Erythroblast (primary cell): ENCODE measurements around the gene NSUN7.

ENCODE experiments used
- GATA1 ChIP-seq: IDR thresholded peaks from 2 replicates; pipeline ENCODE4 v1.6.1; 2011; ENCODE audit warnings: low read depth, mild to moderate bottlenecking, control low read depth, low read length, moderate library complexity
- POLR2A ChIP-seq: IDR thresholded peaks from 2 replicates; pipeline ENCODE4 v1.6.1; 2011; ENCODE audit warnings: mild to moderate bottlenecking, low read length

DNA sequence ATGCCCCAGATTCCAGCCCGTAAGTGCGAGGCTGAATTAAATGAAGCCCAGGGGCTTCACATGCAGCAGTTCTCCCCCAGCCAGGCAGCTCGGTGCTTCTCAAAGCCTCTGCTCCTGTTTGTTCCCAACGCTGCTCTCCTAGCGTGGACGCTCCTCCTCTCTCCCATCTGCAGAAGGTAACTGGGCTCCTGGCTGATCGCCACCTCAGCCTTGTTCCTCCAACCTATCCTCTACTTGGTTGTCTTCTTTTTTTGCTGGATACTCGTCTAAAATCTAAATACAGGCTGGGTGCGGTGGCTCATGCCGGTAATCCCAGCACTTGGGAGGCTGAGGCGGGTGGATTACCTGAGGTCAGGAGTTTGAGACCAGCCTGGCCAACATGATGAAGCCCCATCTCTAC is 70.3 kb downstream of the NSUN7 start:
- TF ChIP-seq POLR2A = no peak
- no peak for TF ChIP-seq GATA1
